8988T (cell line): ENCODE results near the gene IMMP2L.
"Not testable (repeated sequence)": the region's sequence is repeated elsewhere in the genome, so short reads cannot be mapped to it uniquely, and the experiment has no call there.

Experiments
- DNase-seq: peaks from one replicate; pipeline ENCODE4 v3.0.0; 2011

Gene IMMP2L

DNA sequence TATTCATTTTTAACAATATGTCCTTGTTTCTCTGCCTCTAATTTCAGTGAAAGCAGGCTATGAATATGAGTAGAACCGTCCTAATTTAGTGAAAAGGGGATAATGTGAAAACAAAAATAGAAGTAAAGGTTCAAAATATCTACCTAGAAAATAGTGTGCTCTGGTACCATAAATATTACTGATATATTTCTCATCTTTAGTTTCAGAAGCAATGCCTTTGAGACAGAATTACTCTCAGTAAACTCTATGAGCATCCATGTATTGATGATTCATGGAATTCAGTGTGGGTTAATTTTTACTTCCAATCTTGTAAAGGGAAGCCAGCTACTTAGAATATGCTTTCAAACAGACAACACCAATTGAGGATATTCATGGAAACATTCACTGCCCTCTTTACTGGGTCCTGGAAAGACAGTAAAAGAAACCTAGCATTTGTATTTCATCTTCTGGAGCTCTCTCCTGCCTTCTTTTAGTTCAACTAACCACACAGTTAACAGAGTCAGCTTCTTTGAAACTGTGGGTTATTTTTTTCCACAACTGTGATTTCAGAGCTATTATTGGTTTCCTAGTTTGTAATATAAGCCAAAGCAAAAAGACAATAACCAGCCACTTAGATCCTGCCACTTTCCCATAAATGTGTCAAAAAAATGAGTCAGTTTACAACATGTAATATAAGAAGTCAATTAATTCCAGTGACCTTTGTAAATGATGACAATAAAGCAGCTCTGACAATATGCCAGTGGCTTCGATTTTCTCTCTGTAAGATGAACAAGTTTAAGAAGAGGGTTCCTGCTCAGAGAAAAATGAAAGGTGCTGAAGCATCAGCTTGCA, 469.7 kb downstream of the IMMP2L start:
- DNase-seq: no peak

DNA sequence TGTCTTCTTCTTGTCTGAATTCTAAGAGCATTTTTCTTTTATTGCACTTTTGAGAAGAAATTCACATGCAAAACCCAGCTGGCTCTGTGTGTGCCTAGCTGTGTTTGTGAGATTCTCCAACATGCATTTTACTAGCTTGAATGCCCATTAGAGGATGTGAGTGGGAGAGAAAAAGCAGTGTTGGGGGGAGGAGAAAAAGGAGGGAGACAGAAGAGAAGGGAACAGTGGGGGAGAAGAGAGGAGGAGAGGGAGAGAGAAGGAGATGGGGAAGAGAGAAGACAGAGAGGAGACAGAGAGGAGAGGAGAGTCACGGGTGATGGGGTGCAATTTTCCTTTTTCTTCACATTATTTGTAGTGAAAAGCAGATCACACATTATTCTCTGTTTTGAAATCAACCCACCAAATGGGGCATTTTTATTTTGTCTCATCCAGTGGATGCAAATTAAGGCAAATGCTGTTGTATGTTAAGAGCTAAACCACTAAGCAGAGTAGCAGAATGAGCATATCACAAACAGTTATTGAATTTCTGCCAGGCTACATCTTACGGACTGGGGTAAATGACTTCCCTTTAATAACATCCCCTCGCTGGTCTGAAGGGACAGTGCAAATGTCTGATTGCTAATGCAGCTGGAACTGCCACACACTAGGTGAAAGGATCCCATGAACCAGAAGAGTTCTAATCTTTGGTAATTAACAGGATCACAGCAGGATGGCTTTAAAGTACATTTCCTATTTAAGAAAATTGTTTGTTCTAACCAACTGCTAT, 470.5 kb downstream of the IMMP2L start:
- no peak for DNase-seq

DNA sequence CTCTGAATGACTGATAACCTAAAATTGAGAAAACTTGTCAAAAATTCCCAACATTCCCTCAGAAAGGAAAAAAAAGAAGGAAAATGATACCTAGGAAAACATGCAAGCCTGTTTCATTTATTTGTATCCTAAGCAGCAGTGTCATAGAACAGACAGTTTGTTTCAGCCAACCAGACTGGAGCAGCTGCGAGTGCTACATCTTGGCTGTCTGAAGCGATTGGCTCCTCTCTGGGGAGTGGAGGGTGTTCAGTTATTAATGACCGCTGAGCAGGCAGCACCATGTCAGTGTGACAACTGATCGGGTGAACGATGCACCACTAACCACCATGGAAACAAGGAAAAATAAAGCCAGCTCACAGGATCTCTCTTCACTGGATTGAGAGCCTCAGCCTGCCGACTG, 471.4 kb downstream of the IMMP2L start, which contains the start of gene LRRN3:
Gene LRRN3 (plus strand): TSS at position 282 of the 400 bp plus-strand sequence. CDS start 31,646 bp downstream, outside the sequence.
- DNase-seq: no peak

DNA sequence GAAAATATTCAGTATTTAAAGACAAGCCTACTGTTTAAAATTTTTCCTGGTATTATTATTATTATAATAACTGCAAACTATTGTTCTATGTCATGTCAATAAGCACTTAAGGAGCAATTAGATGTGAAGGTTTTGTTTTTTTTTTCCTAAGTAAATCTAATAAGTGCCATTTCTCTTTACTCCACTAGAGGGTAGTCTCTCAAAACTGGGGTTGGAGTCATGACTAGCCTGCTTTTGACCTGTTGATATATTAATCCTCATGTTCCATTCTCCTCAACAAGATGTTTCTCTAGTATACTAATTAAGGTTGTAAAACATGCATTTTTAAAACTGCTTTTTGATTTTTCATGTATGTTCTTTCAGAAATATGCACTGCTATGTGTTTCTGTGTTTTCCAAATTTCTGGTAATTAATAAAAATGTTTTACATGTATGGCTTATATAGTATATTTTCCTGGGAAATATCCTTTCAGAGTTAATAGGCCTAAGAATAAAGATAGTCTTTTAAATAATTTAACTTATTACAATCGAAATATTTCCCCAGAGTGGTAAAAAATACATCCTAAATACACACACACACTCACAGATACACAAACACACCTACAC, 472.4 kb downstream of the IMMP2L start:
- DNase-seq: no peak

DNA sequence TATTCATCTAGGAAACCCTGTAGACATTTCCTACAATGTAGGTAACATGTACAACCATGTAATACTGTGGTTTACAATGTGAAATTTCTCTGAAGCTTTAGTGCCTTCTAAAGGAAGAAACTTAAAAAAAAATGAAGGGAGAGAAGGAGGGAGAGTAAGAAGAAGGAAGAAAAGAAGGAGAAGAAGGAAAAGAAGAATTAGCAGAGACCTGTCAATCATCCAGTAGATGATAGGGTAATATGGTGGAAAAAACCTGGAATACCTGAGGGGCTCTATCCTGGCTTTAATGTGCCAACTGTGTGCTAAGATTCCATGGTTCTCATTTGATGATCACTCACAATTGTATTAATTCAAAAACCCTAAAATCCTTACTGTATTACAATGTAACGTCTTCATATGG, 474.0 kb downstream of the IMMP2L start:
- no peak for DNase-seq

DNA sequence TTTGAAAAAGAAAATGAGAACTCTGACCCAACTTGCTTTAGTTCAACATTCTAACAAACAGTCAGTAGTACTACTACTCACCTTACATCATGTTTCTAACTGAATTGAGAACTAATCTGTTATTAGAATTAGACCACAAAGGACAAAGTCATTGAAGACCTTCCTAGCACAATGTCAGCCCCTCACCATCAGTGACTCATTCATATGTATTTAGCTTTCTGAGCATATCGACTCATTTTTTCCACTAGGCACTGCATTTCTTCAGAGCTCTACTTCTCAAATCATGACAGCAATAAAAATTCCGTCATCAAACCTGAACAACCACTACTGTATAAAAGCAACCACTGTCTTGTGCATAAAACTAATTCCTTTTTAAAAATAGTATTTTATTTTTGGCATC, 475.8 kb downstream of the IMMP2L start:
- DNase-seq: no peak

DNA sequence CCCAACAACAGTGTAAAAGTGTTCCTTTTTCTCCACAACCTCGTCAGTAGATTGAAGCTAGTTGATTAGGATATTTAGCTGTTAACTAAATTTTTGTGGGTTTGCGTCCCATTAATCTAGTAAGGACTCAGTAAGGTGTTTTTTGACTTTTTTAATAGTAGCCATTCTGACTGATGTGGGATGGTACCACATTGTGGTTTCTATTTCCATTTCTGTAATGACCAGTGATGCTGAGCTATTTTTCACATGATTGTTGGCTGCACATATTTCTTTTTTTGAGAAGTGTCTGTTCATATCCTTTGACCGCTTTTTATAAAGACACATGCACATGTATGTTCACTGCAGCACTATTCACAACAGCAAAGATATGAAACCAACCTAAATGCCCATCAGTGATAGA, 476.9 kb downstream of the IMMP2L start:
- no peak for DNase-seq

DNA sequence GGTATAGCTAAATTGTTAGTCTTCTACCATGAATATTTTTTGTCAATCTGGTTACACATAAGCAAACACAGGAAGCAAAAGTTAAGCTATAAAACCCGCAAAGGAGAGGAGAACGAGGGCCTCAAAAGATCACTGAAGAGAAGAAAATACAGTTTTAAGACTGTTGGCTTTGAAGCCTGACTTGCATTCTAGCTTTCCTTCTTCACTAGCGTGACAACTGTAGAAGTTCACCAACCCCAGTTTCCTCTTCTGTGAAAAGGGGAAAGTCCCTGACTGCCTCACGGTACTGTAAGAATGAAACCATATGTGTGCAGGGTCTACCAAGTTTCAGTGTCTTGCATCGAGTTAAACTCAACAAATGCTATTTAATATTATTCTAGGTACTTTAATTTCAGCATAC, 478.9 kb downstream of the IMMP2L start:
- no peak for DNase-seq

DNA sequence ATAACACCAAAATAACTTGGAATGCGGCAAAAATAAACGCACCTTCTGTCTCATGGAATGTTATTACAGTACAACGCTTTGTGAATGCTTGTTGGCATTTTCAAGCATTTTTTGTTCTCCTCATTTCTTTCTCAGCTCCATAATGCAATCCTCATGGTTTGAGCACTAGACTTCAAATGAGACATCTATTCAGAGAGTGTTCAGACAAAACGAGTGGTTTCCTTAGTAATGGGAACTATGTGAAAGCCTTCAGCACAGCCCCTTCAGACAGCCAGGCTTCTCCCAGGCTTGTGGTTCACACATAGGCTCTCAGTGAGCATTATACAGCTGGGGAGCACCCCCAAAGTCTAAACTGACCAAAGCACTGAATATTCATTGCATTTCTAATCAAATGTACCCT, 479.9 kb downstream of the IMMP2L start:
- DNase-seq: no peak

DNA sequence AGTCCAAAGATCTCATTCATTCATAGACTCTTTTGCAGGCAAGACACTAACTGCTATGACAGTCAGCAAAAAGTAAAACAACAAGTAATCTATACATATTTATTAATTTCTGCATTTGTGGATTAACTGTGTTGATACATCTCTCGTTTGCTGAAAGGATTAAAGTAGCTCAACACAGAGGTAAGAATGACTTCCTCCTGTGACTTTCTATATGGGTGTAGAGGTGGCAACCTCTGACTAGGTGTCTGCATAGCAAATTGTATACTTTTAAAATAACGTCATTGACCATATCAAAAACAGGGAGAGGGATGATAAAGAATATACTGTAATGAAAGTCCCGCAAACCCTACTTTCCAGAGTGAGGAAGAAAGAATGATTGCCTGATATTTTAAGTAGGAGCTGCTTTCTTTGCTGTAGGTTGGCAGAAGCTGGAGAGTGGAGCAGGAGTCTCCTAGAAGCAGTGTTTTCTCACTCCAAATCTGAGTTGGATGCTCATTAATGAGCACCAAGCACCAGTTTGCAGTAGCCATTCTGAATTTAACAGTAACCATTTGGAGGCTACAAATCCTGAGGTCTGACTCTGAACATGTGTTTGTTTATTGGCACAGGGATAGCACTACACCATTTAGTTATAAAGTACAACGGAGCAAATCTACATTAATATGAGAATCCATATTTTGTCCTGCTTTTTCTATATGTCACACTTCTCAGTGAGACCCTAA, 480.6 kb downstream of the IMMP2L start:
- no peak for DNase-seq

DNA sequence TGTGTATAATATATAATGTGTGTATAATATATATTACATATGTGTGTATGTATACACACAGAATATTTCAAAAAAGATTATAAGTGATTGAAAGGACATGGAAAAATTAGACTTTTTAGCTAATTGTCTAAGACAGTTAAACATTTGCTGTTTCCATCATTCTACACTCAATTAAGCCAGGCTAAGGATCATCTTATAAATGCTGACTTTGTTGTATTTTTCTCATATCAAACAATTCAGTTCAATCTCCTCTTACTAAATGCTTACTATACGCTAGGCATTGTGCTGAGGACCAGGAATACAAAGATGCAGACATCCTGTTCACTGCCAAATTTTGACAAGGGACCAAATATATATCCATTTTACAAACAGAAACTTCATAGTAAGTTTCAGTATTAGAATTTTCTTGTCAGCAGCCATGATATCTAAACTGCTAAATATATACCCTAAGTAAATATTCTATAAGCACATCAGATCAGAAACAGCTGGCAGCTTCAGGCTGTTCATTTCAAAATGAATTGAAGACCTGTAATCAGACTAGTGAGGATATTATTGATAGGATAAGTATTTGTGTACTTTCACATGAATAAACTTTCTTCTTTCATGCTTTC, 481.7 kb downstream of the IMMP2L start:
- no peak for DNase-seq

DNA sequence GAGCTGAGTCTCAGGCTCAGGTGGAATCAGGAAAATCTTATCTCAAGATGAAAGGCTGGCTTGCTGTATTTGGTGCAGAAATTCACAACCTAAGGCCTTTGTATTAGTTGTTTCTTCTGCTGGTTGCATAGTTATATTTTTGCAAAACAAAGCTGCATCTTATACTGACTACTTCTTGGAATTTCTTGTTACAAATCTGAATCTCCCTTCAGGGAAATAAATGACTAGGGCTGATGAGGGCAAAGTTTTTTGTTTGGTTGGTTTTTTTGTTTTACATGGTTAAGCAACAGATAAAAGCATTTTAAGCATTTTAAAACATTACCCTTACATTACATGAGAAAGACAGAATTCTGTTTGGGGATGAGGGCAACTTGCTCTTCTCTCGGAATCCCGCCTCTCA, 485.3 kb downstream of the IMMP2L start:
- no peak for DNase-seq

DNA sequence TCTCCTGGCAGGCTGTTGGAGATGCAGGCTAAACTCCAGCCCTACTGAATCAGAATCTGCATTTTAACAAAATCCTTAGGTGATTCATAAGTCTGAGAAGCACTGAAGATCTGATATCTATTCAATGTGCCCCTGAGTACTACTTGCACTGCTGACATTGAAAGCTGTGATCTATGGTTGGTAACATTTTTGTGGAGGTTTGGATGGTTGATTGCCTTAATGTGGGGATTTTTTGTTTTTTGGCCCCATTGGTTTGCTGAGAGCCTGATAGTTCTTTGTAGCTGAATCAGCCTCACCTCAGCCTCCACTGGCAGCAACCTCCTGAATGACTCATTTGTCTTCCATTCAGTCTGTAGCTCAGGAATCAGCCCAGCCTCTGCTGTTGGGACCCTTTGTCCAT, 486.1 kb downstream of the IMMP2L start:
- no peak for DNase-seq

DNA sequence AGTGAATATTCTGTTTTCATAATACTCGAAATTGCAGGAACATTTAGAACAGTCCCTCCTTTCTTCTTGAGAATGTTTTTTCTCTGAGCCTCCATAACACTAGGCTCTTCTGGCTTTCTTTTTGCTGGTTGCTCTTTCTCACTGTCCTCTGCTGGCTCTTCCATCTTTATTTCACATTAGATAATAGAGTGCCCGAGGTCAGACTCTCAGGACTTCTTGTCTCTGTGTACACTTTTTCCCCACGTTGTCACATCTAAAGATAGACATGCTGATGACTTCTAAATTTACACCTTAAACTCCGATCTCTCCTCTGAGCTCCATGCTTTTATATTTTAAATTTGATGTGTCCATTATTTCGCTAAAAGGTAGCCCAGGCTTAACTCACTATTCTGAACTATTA, 486.8 kb downstream of the IMMP2L start:
- no peak for DNase-seq

DNA sequence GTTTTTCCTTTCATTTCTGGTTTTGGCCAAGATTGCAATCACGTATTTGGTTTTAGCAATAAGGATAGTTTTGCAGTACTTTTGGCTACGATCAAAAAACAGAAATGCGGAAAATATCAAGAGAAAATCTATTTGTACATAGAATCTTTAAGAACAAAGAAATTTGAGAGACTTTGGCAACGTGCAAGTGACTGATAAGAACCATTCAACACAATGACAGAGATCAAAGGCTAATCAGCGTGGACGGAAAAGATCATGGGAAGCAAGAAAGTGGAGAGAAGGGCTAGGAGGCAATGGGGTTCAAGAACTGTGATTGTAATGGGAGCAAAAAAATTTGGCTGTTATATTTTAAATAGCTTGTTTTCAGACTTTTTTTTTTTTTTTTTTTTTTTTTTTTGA, 487.5 kb downstream of the IMMP2L start:
- no peak for DNase-seq

DNA sequence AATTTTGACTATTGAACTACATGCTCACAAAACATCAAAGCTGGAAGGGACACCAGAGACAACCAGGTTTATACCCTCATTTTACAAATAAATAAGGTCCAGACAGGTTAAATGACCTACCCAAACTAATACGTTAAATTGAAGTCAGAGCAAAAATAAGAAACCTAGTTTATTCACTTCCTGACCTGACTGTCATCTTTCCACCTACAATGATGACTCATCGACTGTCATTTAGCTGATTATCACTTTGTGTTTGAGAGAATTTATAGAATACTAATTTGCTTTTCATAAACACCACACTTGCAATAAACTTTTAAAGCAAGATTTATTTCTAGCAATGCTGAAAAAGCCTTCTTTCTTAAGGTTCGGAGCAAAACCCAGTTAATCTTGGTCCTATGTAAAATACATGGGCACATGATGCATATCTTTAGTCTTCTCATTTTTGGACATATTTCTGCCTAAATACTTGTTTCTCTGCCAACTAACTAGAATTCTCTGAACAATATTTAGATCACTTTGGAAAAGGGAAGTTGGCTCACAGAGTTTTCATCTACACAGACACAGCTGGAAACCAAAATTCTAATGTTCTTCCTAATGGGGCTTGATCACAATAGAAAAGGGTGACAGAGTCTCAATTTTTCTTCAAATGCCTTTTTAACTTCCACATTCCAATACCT, 488.1 kb downstream of the IMMP2L start:
- no peak for DNase-seq

DNA sequence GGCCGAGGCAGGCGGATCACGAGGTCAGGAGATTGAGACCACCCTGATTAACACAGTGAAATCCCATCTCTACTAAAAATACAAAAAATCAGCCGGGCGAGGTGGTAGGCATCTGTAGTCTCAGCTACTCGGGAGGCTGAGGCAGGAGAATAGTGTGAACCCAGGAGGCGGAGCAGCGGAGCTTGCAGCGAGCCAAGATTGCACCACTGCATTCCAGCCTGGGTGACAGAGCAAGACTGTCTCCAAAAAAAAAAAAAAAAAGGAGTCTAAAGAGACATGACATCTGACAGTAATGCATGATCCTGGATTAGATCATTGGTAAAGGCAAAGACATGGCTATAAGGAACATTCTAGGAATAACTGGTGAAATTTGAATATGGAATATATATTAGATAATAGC, 489.6 kb downstream of the IMMP2L start:
- not testable (repeated sequence) for DNase-seq

DNA sequence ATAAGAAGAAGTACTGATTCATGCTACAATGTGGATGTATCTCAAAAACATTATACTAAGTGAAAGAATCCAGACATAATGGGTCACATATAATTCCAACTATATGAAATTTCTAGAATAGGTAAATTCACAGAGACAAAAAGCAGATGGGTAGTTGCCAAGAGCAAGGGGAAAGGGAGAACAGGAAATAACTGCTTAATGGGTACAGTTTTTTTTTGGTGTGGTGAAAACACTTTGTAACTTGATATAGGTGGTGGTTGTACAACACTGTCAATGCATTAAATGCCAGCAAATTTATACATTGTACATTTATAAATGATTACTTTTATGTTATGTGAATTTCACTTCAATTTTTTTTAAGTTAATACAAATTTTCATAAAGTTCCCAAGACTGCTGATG, 490.7 kb downstream of the IMMP2L start:
- DNase-seq: no peak

DNA sequence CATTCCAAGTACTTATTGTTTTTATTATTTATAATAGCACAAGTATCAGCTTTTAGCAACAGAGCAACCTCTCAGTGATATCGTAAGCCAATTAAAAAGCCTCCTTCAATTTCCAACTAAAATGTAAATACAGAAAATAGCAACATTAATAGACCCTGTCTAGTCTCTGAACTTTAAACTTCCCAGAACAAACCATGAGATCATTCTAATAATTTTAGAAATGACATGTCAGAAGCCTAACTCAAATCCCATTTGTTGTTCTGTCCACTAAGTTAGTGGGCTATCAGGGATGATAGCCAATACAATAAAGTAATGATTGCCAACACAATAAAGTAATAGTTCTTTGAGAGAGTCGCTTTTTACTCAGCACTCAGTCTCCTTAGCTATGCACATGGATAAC, 493.7 kb downstream of the IMMP2L start:
- DNase-seq: no peak

DNA sequence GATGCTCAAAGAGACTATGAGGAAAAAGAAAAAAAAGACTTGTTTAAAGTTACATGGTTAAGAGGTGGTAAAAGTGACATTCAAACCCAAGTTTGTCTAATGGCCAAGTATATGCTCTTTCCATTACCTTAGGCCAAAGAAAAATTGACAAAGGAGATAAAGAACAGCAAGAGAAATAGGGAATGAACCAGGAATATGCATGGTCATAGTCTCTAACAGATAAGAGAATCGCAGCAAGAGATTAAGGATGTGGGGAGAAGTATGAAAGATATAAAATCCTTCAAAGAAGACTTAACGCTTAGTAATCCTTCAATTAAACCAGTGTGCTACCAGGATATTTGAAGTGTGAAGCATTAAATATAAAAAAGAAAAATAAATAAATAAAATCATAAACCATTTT, 494.6 kb downstream of the IMMP2L start:
- no peak for DNase-seq

DNA sequence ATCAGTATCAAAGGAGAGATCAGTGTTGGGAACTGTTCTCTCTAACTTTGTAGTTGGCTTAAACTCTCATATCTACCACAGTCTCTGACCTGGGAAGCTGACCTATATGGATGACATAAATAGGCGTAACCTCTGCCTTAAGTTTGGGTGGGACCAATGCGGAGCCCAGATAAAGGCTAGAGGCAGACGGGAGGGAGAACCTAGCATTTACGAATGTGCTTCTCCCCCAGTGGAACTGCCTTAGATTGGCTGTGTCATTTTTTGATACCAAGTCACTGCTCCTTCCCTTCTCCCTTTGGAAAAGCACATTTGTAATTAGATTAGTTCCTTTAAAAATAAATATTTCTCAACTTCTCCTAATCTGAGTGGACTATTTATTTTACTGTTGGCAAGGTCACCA, 495.0 kb downstream of the IMMP2L start:
- no peak for DNase-seq

DNA sequence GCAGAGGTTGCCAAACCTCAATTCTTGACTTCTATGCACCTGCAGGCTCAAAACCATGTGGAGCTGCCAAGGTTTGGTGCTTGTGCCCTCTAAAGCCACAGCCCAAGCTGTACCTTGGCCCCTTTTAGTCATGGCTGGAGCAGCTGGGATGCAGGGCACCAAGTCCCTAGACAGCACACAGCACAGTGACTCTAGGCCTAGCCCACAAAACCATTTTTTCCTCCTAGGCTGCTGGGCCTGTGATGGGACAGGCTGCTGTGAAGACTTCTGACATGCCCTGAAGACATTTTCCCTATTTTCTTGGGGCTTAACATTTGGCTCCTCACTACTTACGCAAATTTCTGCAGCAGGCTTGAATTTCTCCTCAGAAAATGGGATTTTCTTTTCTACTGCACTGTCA, 499.1 kb downstream of the IMMP2L start:
- no peak for DNase-seq
